CD4-positive, alpha-beta T cell treated with Interleukin-17A for 1 hour (primary cell): Measurements from ENCODE around the gene RAB3B.
A peak's percentile ranks its signal among the peaks of the same experiment; 100 is the strongest.
"Not testable (repeated sequence)": the region's sequence is repeated elsewhere in the genome, so short reads cannot be mapped to it uniquely, and the experiment has no call there.

Experiments
- DNase-seq: peaks from one replicate; pipeline ENCODE4 v3.0.0-alpha.2; 2020

RAB3B gene

DNA sequence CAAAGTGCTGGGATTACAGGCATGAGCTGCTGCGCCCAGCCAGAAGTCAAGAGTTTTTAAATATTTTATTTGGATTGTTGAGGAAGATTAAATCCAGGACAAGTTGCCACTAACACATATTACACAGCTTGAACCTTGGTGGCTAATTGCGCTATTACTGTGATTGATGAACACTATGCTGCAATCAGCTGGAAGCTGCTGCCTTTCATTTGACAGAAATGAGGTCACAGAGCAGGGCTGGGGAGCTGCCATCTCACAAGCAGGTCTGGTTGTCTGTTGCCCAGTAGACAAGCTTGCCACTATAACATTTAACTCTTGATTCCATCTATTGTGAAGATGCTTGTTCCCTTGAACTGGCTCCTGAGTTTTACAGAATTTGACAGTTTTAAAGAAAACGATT is 74.5 kb downstream of the RAB3B start:
- DNase-seq = no peak

- DNase-seq = no peak
These were observed 77.6 kb downstream of the RAB3B start for GRCh38 chr1:51912881-51913280.

- no peak for DNase-seq
These were observed 80.1 kb downstream of the RAB3B start for GRCh38 chr1:51910221-51911000.

DNA sequence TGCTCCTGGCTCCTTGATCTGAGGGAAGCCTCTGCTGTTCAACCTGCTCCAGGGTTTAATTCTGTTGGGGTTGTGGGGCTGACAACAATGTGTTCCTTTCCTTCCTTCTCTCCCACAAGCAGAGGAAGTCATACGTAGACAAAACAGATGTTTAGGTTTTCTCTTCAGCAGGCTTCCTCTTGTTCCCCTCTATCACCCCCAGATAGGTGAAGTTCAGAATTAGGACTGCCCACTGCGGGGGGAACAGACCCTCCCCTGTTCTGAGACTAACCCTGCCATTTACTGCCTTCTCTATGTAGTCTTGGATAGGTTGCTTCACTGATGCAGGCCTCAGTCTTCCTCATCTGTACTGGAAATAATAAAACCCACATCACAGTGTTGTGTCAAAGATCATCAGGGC is 82.0 kb downstream of the RAB3B start:
- no peak for DNase-seq

DNA sequence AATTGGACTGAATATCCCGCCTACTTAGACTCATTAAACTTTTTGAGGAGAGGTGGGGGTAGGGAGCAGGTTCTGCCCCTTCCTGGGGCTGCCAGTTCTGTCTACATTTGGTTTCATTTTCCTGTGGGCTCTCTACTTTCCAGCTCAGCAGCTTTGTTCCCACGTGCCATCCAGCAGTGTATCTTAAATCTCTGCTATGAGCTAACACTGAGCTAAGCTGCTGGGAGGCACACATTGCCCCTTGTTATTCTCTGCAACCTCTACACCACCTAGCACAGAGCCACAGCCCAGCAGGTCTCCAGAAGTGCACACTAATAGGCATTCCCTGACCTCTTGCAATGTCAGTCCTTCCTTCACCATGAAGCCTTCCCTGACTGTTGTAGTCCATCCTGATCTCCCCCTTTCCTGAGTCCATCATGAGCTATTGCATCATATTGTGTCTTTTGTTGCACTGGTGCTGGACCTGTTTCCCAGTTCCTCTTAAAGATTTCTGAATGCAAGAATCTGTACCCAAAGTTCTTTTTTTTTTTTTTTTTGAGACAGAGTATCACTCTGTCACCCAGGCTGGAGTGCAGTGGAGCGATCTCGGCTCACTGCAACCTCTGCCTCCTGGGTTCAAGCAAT is 83.3 kb downstream of the RAB3B start:
- no peak for DNase-seq

GRCh38 chr1:51906306-51907078 is 84.0 kb downstream of the RAB3B start:
- no peak for DNase-seq

- DNase-seq = no peak
These were observed 88.0 kb downstream of the RAB3B start for GRCh38 chr1:51902456-51902855.

DNA sequence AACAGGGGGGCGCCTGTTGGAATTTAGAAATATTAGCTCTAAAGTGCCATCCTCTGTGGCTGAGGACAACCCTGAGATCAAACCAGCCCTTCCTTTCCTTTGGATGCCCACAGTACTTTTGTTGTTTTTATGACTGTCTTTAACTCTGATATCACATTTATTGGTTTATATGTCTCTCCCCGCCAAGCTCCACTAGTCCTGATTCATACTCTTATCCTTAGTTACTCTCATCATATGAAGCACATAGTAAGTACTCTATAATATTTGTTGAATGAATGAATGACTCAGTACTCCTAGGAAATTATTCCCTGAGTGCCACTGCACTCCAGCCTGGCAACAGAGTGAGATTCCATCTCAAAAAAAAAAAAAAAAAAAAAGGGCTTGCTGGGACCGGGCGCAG is 89.3 kb downstream of the RAB3B start:
- DNase-seq = no peak

DNA sequence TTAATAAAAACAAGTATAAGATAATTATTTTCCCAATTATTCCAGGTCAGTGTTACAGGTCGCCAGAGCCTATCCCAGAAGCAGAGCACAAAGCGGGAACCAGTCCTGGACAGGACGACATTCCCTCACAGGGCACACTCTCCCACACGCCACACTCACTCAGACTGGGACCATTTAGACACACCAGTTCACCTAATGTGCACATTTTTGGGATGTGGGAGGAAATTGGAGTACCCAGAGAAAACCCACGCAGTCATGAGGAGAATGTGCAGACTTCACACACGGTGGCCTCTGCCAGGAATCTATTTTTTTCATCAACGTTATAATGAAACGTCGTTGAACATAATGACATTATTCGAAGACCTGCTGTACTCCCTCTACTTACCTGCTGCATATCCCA is 91.5 kb downstream of the RAB3B start:
- DNase-seq = no peak

DNA sequence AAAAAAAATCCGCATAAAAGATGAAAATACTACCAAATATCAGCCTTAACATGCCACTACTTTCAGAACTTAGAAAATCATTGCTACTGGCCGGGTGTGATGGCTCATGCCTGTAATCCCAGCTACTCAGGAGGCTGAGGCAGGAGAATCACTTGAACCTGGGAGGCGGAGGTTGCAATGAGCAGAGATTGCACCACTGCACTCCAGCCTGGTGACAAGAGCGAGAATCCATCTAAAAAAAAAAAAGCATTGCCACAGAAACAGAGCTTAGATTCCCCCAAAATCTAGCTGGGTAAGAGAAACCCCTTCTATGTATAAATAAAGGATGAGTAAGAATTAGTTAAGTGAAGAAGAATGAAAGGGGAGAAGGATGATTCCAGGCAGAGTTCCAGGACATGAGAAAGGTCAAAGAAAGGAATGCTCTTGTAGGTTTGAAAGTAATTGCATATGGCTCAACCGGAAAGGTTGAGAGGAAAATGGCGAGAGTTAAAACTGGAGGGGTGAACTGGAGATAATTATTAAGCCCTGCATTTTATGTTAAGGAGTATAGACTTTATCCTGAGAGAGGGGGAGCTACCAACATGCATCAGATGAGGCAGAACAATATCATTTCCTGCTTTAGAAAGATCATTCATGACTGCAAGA is 92.3 kb downstream of the RAB3B start:
- no peak for DNase-seq

GRCh38 chr1:51897699-51898031 is 92.8 kb downstream of the RAB3B start:
- DNase-seq = no peak

- DNase-seq = not testable (repeated sequence)
These were observed 95.8 kb downstream of the RAB3B start for GRCh38 chr1:51894748-51895147.

DNA sequence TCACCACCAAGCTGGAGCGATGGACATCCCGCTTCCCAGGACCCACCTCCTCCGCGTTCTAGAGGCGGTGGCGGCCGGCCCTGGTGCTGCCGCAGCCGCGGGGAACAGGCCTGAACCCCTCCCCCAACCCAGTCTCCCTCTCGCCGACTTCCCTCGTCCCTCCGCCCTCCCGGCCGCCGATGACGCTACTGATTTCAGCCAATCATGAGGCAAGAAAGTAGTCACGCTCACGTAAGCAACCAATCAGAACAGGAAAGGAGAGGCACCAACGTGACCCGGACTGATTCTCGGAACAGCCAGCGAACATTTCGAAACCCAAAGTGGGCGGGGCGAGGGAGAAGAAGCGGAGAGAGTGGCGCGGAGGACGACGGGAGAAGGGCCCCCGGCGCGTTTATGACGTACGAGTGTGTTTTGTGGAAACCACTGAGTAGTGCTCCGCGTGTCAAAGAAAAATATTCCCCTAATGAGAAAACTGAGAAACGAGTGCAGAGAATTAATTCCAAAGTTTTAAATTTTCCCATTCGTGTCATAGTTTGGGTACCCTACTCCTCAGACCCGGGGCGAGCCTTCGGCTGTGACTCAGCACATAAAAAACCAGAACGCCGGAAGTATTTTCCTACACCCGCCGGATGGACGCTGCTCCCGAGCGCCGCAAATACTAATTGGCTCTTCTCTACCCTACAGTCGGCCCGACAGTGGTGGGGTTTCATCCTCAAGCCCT is 111.7 kb downstream of the RAB3B start, which contains the start of gene NRDC:
Gene NRDC, minus strand, starts transcription at position 112 of the 721 bp plus-strand sequence. CDS start 112 bp downstream, outside the sequence.
- peak; percentile 100 for DNase-seq

GRCh38 chr1:51878308-51878615 is 112.2 kb downstream of the RAB3B start:
- no peak for DNase-seq

DNA sequence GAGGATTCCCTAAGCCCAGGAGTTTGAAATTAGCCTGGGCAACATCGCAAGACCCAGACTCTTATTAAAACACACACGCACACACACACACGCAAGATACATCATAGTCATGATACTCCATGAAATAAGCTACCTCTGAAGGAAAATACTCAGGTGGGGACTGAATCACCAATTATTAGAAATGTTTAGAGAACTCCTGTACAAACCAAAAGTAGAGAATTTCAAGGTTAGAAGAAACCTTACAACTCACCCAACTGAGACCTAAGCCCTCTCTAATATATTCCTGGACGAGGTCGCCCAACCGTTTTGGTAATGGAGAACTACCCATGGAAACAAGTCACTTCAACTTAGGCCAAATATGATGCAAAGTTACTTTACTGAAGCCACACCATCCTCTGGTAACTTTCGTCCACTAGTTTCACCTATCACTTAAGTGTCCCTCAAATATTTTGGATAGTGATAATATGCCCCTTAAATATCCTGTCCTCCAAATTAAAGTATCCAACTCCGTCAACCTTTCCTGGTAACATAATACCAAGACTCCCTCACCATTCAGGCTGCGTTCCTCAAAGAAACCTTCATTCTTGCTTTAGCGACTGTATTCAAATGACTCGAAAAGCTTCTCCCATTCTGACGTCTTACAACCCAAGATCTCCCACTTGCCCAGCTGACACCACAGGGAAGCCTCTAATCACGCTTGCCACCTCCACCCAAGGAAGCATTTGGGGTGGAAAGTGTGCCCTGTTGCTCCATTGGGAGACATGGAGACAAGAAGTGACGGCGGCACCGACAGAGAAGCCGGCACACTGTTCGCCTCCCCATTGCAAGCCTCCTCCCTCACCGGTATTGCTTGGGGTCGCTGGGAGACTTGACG is 112.8 kb downstream of the RAB3B start:
- peak; percentile 7 for DNase-seq

- DNase-seq = no peak
These were observed 114.7 kb downstream of the RAB3B start for GRCh38 chr1:51875836-51876235.

- DNase-seq = no peak
These were observed 115.2 kb downstream of the RAB3B start for GRCh38 chr1:51875291-51875772.

DNA sequence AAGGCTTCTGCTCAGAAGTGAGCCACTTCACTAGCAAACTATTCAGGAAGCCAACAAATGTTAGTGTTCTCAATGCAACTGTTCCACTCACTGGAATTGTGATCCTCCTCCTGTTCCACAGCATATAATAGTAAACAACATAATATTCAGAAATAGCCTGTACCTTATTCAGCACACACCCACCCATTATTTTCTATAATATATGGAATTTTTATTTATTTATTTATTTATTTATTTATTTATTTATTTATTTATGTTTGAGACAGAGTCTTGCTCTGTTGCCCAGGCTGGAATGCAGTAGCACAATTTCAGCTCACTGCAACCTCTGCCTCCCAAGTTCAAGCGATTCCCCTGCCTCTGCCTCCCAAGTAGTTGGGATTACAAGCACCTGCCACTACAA is 117.2 kb downstream of the RAB3B start:
- not testable (repeated sequence) for DNase-seq

GRCh38 chr1:51871351-51871975 is 119.0 kb downstream of the RAB3B start:
- DNase-seq = no peak

DNA sequence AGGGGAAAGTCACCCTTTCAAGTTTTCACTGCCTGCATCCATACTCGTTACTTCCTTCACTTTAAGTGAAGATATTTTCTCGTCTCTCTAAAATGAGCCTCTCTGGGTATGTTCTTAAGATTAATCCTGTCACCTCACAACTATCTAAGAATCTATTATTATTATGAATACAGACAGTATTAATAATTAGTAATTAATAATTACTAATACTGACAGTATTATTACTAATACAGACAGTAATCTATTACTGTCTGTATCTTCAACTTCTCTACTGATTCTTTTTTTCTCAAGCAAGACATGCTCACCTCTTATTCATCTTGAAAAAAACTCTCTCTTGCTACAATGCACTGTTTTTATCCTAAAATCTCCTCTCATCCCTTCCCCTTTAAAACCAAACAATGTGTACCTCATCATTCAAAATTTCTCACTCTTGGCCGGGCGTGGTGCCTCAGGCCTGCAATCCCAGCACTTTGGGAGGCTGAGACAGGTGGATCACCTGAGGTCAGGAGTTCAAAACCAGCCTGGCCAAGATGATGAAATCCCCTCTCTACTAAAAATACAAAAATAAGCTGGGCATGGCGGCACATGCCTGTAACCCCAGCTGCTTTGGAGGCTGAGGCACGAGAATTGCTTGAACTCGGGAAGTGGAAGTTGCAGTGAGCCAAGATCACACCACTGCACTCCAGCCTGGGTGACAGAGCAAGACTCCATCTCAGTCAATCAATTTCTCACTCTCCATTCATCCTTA is 119.7 kb downstream of the RAB3B start:
- DNase-seq = no peak
